ENCODE measurements around the gene PLEKHM1.
"Not testable (repeated sequence)": the region's sequence is repeated elsewhere in the genome, so short reads cannot be mapped to it uniquely, and the experiment has no call there.

- TF ChIP-seq CTCF (IDR thresholded peaks at IDR 0.05); SIN3A (IDR thresholded peaks at IDR 0.05; ENCODE audit: borderline replicate concordance, insufficient read depth, low read depth, low read length); POLR2AphosphoS5 (IDR thresholded peaks at IDR 0.05; ENCODE audit: low read depth, low read length); TCF7L2 (IDR thresholded peaks at IDR 0.05; ENCODE audit: low read depth, low read length): not testable (repeated sequence)
- TF ChIP-seq, protein P1, sequence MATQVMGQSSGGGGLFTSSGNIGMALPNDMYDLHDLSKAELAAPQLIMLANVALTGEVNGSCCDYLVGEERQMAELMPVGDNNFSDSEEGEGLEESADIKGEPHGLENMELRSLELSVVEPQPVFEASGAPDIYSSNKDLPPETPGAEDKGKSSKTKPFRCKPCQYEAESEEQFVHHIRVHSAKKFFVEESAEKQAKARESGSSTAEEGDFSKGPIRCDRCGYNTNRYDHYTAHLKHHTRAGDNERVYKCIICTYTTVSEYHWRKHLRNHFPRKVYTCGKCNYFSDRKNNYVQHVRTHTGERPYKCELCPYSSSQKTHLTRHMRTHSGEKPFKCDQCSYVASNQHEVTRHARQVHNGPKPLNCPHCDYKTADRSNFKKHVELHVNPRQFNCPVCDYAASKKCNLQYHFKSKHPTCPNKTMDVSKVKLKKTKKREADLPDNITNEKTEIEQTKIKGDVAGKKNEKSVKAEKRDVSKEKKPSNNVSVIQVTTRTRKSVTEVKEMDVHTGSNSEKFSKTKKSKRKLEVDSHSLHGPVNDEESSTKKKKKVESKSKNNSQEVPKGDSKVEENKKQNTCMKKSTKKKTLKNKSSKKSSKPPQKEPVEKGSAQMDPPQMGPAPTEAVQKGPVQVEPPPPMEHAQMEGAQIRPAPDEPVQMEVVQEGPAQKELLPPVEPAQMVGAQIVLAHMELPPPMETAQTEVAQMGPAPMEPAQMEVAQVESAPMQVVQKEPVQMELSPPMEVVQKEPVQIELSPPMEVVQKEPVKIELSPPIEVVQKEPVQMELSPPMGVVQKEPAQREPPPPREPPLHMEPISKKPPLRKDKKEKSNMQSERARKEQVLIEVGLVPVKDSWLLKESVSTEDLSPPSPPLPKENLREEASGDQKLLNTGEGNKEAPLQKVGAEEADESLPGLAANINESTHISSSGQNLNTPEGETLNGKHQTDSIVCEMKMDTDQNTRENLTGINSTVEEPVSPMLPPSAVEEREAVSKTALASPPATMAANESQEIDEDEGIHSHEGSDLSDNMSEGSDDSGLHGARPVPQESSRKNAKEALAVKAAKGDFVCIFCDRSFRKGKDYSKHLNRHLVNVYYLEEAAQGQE (IDR thresholded peaks at IDR 0.05; ENCODE audit: insufficient read depth in 1 of 2, low read depth in 2 of 2, low read length in 1 of 2), result not testable (repeated sequence)
Observed at GRCh38 chr17:45472249-45472648, 18.3 kb downstream of the PLEKHM1 start.

All from Panc1 (cell line).